Measurements from ENCODE around the gene TNFAIP6.

TNFAIP6 gene

GRCh38 chr2:151423760-151424159 lies 66.4 kb downstream of the TNFAIP6 start:
- no peak for DNase-seq
